HG03066 (cell line): ENCODE data around the gene OBSCN.

Experiments used
- ATAC-seq: cut with Tn5 transposase; IDR thresholded peaks from one replicate; pipeline ENCODE4 v1.9.1; 2021; ENCODE audit warnings: low read depth; ENCODE audit not compliant: unreplicated experiment

OBSCN gene

GRCh38 chr1:228423404-228424053 lies 215.7 kb downstream of the OBSCN start:
- ATAC-seq, result no peak

DNA sequence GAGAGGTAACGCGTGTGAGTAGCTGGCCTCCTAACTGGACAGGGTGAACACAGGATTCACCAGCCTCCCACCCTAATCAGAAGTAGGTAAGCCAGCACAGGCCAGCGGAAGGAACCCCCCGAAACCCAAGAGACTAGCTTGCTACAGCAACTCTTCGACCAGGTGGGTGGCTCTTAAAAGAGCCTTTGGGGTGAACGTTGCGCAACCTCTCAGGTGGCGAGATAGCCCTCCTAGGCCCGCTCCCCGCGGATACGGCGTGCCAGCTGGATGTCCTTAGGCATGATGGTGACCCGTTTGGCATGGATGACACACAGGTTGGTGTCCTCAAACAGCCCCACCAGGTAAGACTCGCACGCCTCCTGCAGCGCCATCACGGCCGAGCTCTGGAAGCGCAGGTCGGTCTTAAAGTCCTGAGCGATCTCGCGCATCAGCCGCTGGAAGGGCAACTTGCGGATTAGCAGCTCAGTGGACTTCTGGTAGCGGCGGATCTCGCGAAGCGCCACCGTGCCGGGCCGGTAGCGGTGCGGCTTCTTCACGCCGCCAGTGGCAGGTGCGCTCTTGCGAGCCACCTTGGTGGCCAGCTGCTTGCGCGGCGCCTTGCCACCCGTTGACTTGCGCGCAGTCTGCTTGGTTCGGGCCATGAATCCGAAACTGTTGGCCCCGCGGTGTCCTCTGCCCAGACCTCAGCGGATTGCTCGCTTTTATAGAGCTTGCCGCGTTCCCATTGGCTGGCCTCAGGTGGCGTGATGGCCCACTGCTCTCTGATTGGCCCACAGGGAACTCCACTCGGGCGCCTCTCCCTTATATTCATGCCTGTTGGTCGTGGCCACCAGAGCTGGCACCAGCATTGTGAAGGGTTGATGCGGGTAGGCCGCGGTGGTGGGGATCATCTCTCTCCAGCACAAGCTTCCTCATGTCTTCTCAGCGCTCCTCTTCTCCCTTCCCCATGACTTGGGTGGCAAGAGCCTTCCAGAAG lies 217.1 kb downstream of the OBSCN start:
- ATAC-seq, result no peak

- no peak for ATAC-seq
Measured at GRCh38 chr1:228426518-228427175, 218.8 kb downstream of the OBSCN start.

GRCh38 chr1:228428412-228428811 lies 220.6 kb downstream of the OBSCN start:
- ATAC-seq, result no peak
